Suppressor macrophage treated with lipopolysaccharide for 1 hour (primary cell): ENCODE measurements around the gene IPO13.

Experiments used
- DNase-seq, 3 donors: peaks; one replicate each; pipeline ENCODE4 v3.0.0-alpha.2; 2020 to 2022

The IPO13 gene

GRCh38 chr1:43975249-43975961, 28.7 kb downstream of the IPO13 start:
- DNase-seq, result peak; percentile 88 to 94 (median 91)

- no peak for DNase-seq
Observed at GRCh38 chr1:43976045-43976444, 29.3 kb downstream of the IPO13 start.

- DNase-seq, result no peak
Observed at GRCh38 chr1:43976890-43977289, 30.1 kb downstream of the IPO13 start.

- DNase-seq, result peak in 1 of 3 donors; percentile 14
Observed at GRCh38 chr1:43977376-43978263, 30.9 kb downstream of the IPO13 start.

GRCh38 chr1:43978264-43978550, 31.5 kb downstream of the IPO13 start:
- DNase-seq, result no peak

GRCh38 chr1:43978551-43979260, 32.0 kb downstream of the IPO13 start, which contains the start of gene B4GALT2:
Gene B4GALT2 (plus strand): TSS chr1:43979210. CDS start chr1:43981161, 1,951 bp downstream.
- peak; percentile 47 to 80 (median 59) for DNase-seq

- no peak for DNase-seq
Observed at GRCh38 chr1:43979261-43979527, 32.4 kb downstream of the IPO13 start.

GRCh38 chr1:43979528-43980254, 32.9 kb downstream of the IPO13 start:
- DNase-seq, result peak in 2 of 3 donors; percentile 40 to 58

GRCh38 chr1:43980255-43981134, 33.7 kb downstream of the IPO13 start:
- no peak for DNase-seq

GRCh38 chr1:43981135-43981491, 34.4 kb downstream of the IPO13 start:
- no peak for DNase-seq

- DNase-seq, result no peak
Observed at GRCh38 chr1:43981636-43982035, 34.9 kb downstream of the IPO13 start.

GRCh38 chr1:43982241-43982640, 35.5 kb downstream of the IPO13 start:
- no peak for DNase-seq

- peak; percentile 51 to 59 (median 55) for DNase-seq
Observed at GRCh38 chr1:43982808-43983207, 36.1 kb downstream of the IPO13 start.

- DNase-seq, result no peak
Observed at GRCh38 chr1:43983253-43983899, 36.6 kb downstream of the IPO13 start.

GRCh38 chr1:43984855-43985254, 38.1 kb downstream of the IPO13 start:
- DNase-seq, result no peak

GRCh38 chr1:43985984-43986595, 39.3 kb downstream of the IPO13 start:
- no peak for DNase-seq

- DNase-seq, result no peak
Observed at GRCh38 chr1:43986712-43987111, 40.0 kb downstream of the IPO13 start.

- DNase-seq, result no peak
Observed at GRCh38 chr1:43987159-43987902, 40.6 kb downstream of the IPO13 start.

GRCh38 chr1:43990271-43991199, 43.8 kb downstream of the IPO13 start:
- no peak for DNase-seq
